IMR-90 (cell line): ENCODE data around the gene KRTAP10-9. TPM values are rescaled to one million over a fixed set of nuclear protein-coding genes. Genes with fewer than 3 reads are reported as not detected.

Source experiments
- ATAC-seq: fragments of 200-7000 bp; cut with Tn5 transposase; 2 replicates; pipeline ENCODE4 v1.9.1; 2020; ENCODE audit warnings: low read depth, mild to moderate bottlenecking, moderate library complexity
- BruUV-seq: library from RNA; stranded (reverse); fragments of 400-500 nt; replicated peaks from 2 replicates; lab custom pipeline; 2021; lab: Mats Ljungman, UMichigan
- CTCF ChIA-PET: fragments of 300-600 bp; formaldehyde crosslinking; extraction: SDS; loops from one replicate; lab custom pipeline; 2021; ENCODE audit warnings: antibody characterized with exemption; lab: Yijun Ruan, JAX
- POLR2A ChIA-PET: fragments of 300-600 bp; sonication (Branson Sonifier 250); formaldehyde crosslinking; loops from one replicate; lab custom pipeline; 2022; ENCODE audit warnings: antibody characterized with exemption; ENCODE audit not compliant: unreplicated experiment; lab: Charles Lee
- DNase-seq: peaks from one replicate; pipeline ENCODE4 v3.0.0; 2013
- H2AFZ ChIP-seq: replicated peaks from 2 replicates; pipeline ENCODE3; 2013; ENCODE audit warnings: low read length, mild to moderate bottlenecking; ENCODE audit not compliant: poor library complexity
- H2AK5ac ChIP-seq: 2 replicates; pipeline ENCODE4 v1.6.1; 2013; ENCODE audit warnings: low read depth, low read length, inconsistent platforms
- H2AK9ac ChIP-seq: replicated peaks from 2 replicates; pipeline ENCODE3; 2013; ENCODE audit warnings: mild to moderate bottlenecking, low read depth, low read length, moderate library complexity; ENCODE audit not compliant: poor library complexity
- H2BK120ac ChIP-seq: 2 replicates; pipeline ENCODE4 v1.6.1; 2013; ENCODE audit warnings: low read depth, low read length, inconsistent platforms
- H2BK15ac ChIP-seq: 3 replicates; pipeline ENCODE4 v1.6.1; 2013; ENCODE audit warnings: low read depth, low read length, inconsistent platforms
- H2BK20ac ChIP-seq: 2 replicates; pipeline ENCODE4 v1.6.1; 2013; ENCODE audit warnings: low read depth, mild to moderate bottlenecking, inconsistent platforms, low read length, moderate library complexity
- H2BK5ac ChIP-seq: 2 replicates; pipeline ENCODE4 v1.6.1; 2013; ENCODE audit warnings: mild to moderate bottlenecking, low read depth, low read length, inconsistent platforms; ENCODE audit not compliant: poor library complexity, severe bottlenecking
- H3K14ac ChIP-seq: replicated peaks from 2 replicates; pipeline ENCODE4 v1.6.1; 2013; ENCODE audit warnings: low read depth, low read length, inconsistent platforms
- H3K18ac ChIP-seq: 2 replicates; pipeline ENCODE4 v1.6.1; 2013; ENCODE audit warnings: low read depth, low read length, control low read depth
- H3K23ac ChIP-seq: 2 replicates; pipeline ENCODE4 v1.6.1; 2013; ENCODE audit warnings: low read depth, low read length, inconsistent platforms
- H3K27ac ChIP-seq: 2 replicates; pipeline ENCODE4 v1.5.1; 2013; ENCODE audit warnings: mild to moderate bottlenecking, control low read depth, low read length; ENCODE audit not compliant: insufficient read depth
- H3K27me3 ChIP-seq: 2 replicates; pipeline ENCODE4 v1.6.1; 2013; ENCODE audit warnings: low read length; ENCODE audit not compliant: control insufficient read depth, insufficient read depth
- H3K36me3 ChIP-seq: 2 replicates; pipeline ENCODE4 v1.6.1; 2013; ENCODE audit warnings: low read length, mixed read lengths; ENCODE audit not compliant: control insufficient read depth, insufficient read depth
- H3K4ac ChIP-seq: 2 replicates; pipeline ENCODE4 v1.6.1; 2013; ENCODE audit warnings: low read depth, low read length, inconsistent platforms
- H3K4me1 ChIP-seq: 2 replicates; pipeline ENCODE4 v1.6.1; 2013; ENCODE audit warnings: low read length, mixed read lengths; ENCODE audit not compliant: control insufficient read depth, insufficient read depth
- H3K4me2 ChIP-seq: 2 replicates; pipeline ENCODE4 v1.6.1; 2013; ENCODE audit warnings: low read depth, mild to moderate bottlenecking, control low read depth, low read length, moderate library complexity
- H3K4me3 ChIP-seq: 2 replicates; pipeline ENCODE4 v1.5.1; 2013; ENCODE audit warnings: low read depth, mild to moderate bottlenecking, control low read depth, low read length, moderate library complexity; ENCODE audit not compliant: insufficient read depth
- H3K56ac ChIP-seq: 2 replicates; pipeline ENCODE4 v1.6.1; 2013; ENCODE audit warnings: low read length, inconsistent platforms; ENCODE audit not compliant: insufficient read depth; ENCODE audit errors: extremely low read depth
- H3K79me1 ChIP-seq, 2 experiments: 2 replicates each; pipeline ENCODE4 v1.6.1; 2013; ENCODE audit warnings: low read length in 2 of 2, inconsistent platforms in 1 of 2, low read depth in 1 of 2
- H3K9ac ChIP-seq: 2 replicates; pipeline ENCODE4 v1.6.1; 2013; ENCODE audit warnings: low read depth, low read length, control low read depth
- H3K9me1 ChIP-seq: 2 replicates; pipeline ENCODE4 v1.6.1; 2013; ENCODE audit warnings: low read length, inconsistent platforms; ENCODE audit not compliant: insufficient read depth
- H3K9me3 ChIP-seq: 2 replicates; pipeline ENCODE4 v1.6.1; 2013; ENCODE audit warnings: low read length; ENCODE audit not compliant: control insufficient read depth, insufficient read depth
- H4K20me1 ChIP-seq: 2 replicates; pipeline ENCODE4 v1.6.1; 2013; ENCODE audit warnings: low read length, inconsistent platforms; ENCODE audit not compliant: insufficient read depth
- H4K5ac ChIP-seq: 2 replicates; pipeline ENCODE4 v1.6.1; 2013; ENCODE audit warnings: mild to moderate bottlenecking, low read depth, low read length, control low read depth
- H4K8ac ChIP-seq, 2 experiments: 2 replicates each; pipeline ENCODE4 v1.6.1; 2013; ENCODE audit warnings: low read depth in 2 of 2, low read length in 2 of 2, control low read depth in 1 of 2, inconsistent platforms in 1 of 2
- H4K91ac ChIP-seq: 2 replicates; pipeline ENCODE4 v1.6.1; 2013; ENCODE audit warnings: low read depth, low read length, inconsistent platforms; ENCODE audit not compliant: insufficient read depth
- CEBPB ChIP-seq: IDR thresholded peaks from 2 replicates; pipeline ENCODE4 v1.6.1; 2012; ENCODE audit warnings: low read depth, low read length, improper control_type of control experiment
- MAFK ChIP-seq: IDR thresholded peaks from 2 replicates; pipeline ENCODE4 v1.6.1; 2012; ENCODE audit warnings: low read depth, low read length, improper control_type of control experiment
- MAZ ChIP-seq: IDR thresholded peaks from 2 replicates; pipeline ENCODE4 v1.6.1; 2012; ENCODE audit warnings: low read depth, mild to moderate bottlenecking, low read length, improper control_type of control experiment, moderate library complexity, borderline replicate concordance
- MXI1 ChIP-seq: IDR thresholded peaks from 2 replicates; pipeline ENCODE4 v1.6.1; 2012; ENCODE audit warnings: low read depth, mild to moderate bottlenecking, low read length, moderate library complexity, borderline replicate concordance
- POLR2A ChIP-seq: IDR thresholded peaks from 2 replicates; pipeline ENCODE4 v1.6.1; 2012; ENCODE audit warnings: mild to moderate bottlenecking, low read depth, low read length
- RAD21 ChIP-seq: IDR thresholded peaks from 2 replicates; pipeline ENCODE4 v1.6.1; 2012; ENCODE audit warnings: low read length, improper control_type of control experiment
- WGBS, 2 experiments: methylation state at CpG; one replicate each; pipeline versions ENCODE4 v1.1.5 to v1.1.7; 2013; ENCODE audit warnings: missing lambda C conversion rate in 2 of 2; ENCODE audit not compliant: insufficient read length in 1 of 2; ENCODE audit errors: extremely low coverage in 2 of 2; 5-methylcytosine and 5-hydroxymethylcytosine counted together
- dilution Hi-C: fragments of 300-500 bp; cut with HindIII; formaldehyde crosslinking; loops from one replicate; pipeline ENCODE4 v1.14.3; 2018; ENCODE audit warnings: low sequenced_read_pairs; ENCODE audit not compliant: unreplicated experiment
- in situ Hi-C: fragments of 300-500 bp; cut with MboI; formaldehyde crosslinking; loops from 3 replicates; pipeline ENCODE4 v1.14.3; 2019; ENCODE audit warnings: low sequenced_read_pairs, inconsistent platforms, mixed read lengths
- intact Hi-C: fragments of 100-400 bp; cut with micrococcal nuclease; formaldehyde crosslinking; loops from 2 replicates; pipeline ENCODE4 v1.10.0; 2022
- polyA plus RNA-seq, 3 experiments: library from polyadenylated mRNA; depleted of rRNA; stranded (reverse); fragments of >200 nt; gene quantifications; 2 replicates each; pipeline ENCODE4 v1.2.3, GENCODE V29; 2012; ENCODE audit warnings: low replicate concordance in 1 of 3
- total RNA-seq: library from RNA; depleted of rRNA; stranded (reverse); fragments of >200 nt; gene quantifications from 2 replicates; pipeline ENCODE4 v1.2.3, GENCODE V29; 2012

The KRTAP10-9 gene
- total and polyA plus RNA-seq, 2 of the 4 experiments (the other 2 are of a cell fraction), result not detected

DNA sequence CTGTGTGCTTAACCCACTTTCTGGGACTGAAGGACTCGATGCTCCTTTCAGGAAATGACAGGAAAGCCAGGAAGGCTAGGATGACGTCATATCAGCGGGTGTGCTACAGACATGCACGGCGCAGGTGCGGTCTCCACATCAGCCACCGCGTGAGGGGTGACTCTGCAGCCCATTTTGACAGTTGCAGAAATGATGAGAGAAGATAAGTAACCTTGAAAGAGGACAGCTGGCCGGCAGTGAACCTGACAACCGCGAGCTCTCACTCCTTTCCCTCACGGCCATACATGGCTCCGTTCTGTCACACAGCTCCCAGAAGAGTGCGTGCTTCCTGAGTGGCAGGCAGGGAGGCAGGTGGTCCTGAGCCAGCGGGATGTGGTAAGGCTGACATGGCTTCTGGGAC is 44.8 kb upstream of the KRTAP10-9 start:
- Histone ChIP-seq H2AK9ac (no peak overlapping the region), H3K4ac (no peak overlapping the region), H2BK120ac (no peak overlapping the region), H3K9me3 (peaks cover 11% of the 10 kb centered on the region), H4K5ac (no peak overlapping the region), H3K4me2 (no peak overlapping the region), H2AK5ac (no peak overlapping the region), H4K20me1 (no peaks in the 10 kb centered on the region), H3K9me1 (no peaks in the 10 kb centered on the region), H3K56ac (no peak overlapping the region), H3K18ac (no peak overlapping the region), H3K23ac (no peak overlapping the region), H3K79me1 (no peaks in the 10 kb centered on the region), H3K4me1 (no peaks in the 10 kb centered on the region), H4K8ac (no peak overlapping the region), H3K27me3 (peaks cover 3% of the 10 kb centered on the region; the same call in 1 of the 2 replicates), H2AFZ (no peak overlapping the region), H3K14ac (no peak overlapping the region), H3K4me3 (no peak overlapping the region), H3K27ac (no peak overlapping the region), H2BK5ac (no peak overlapping the region), H2BK20ac (no peak overlapping the region), H3K9ac (no peak overlapping the region), H4K91ac (no peak overlapping the region), H2BK15ac (no peak overlapping the region), H3K36me3 (no peaks in the 10 kb centered on the region)
- in situ Hi-C loops (no loop called here), intact Hi-C loops (no loop called here), dilution Hi-C loops (no loop called here)
- 81% methylated on average over 4 of the region's 15 CpGs; no CpG with 5 or more reads in 1 of the 2 experiments for WGBS, 2 experiments
- TF ChIP-seq MAZ, result no peak
- no peak for TF ChIP-seq RAD21
- no peak for TF ChIP-seq MAFK
- no peak for TF ChIP-seq POLR2A
- TF ChIP-seq MXI1, result no peak
- TF ChIP-seq CEBPB, result no peak
- ChIA-PET CTCF (no interaction called here), POLR2A (no interaction called here)
- DNase-seq, result no peak
- no TSS peak for BruUV-seq
- ATAC-seq, result no peak
